GM18505 (cell line): ENCODE results near the gene TMPRSS13.
"Not testable (repeated sequence)": the region's sequence is repeated elsewhere in the genome, so short reads cannot be mapped to it uniquely, and the experiment has no call there.

Source experiments
- ATAC-seq: cut with Tn5 transposase; IDR thresholded peaks from one replicate; pipeline ENCODE4 v1.9.1; 2021; ENCODE audit not compliant: unreplicated experiment
- POLR2A ChIP-seq: IDR thresholded peaks from 4 replicates; pipeline ENCODE4 v1.6.1; 2011; ENCODE audit warnings: borderline replicate concordance; ENCODE audit not compliant: insufficient read depth, insufficient read length; ENCODE audit errors: extremely low read depth

TMPRSS13 gene

GRCh38 chr11:117870103-117870952, 58.9 kb downstream of the TMPRSS13 start:
- ATAC-seq: no peak
- no peak for TF ChIP-seq POLR2A

DNA sequence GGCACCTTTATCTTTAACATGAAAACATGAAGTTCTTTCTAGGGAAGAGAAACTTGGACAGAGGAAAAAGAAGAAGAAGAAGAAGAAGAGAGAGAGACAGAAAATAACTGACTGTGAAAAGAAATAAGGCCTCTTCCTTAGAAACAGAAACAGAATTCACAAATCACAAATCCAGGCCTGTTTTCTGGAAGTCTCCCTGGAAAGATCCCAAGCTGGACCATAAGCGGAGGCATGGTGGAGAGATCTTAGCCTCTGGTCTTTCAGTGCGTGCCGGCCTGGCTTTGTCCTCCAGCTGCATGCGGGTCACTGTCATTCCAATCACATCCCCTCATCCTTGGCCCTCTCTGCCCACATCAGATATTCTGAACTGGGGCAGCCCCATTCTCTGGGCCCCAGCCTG, 59.6 kb downstream of the TMPRSS13 start:
- no peak for ATAC-seq
- no peak for TF ChIP-seq POLR2A

DNA sequence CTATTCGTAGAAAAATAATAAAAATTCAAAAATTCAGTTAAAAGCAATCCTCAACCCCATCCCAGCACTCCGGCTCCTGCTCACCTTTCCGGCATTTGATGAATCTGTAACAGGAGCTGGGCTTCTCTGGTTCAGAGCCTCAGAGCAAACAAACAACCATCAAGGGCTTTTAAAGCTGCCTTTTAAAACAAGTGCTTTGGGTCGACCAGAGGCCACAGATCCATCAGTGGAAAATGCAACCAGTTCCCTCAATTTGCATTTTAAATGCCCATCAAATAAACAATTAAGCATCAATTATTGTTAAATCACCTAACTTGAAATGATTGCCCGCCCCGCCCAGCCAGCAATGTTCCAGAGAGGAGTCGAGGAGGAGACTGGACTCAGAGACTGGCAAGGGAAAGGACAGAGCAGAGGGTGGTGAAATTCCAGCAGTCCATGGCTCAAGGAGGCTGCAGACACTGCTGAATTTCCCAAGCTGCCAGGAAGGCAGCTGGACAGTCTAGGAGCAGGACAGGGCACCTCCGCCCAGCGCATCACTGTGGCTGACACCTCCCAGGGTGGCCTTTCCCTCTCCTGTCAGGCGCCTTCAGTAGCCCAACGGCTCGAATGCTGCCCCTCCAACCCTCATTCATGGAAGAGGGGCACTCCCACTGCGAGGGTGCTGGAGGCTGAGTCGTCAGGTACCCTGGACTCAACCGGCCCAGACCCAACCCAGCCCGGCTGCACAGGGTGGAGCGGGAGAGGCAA, 60.2 kb downstream of the TMPRSS13 start:
- no peak for ATAC-seq
- TF ChIP-seq POLR2A: no peak

GRCh38 chr11:117868088-117868487, 61.1 kb downstream of the TMPRSS13 start:
- no peak for TF ChIP-seq POLR2A
- no peak for ATAC-seq

DNA sequence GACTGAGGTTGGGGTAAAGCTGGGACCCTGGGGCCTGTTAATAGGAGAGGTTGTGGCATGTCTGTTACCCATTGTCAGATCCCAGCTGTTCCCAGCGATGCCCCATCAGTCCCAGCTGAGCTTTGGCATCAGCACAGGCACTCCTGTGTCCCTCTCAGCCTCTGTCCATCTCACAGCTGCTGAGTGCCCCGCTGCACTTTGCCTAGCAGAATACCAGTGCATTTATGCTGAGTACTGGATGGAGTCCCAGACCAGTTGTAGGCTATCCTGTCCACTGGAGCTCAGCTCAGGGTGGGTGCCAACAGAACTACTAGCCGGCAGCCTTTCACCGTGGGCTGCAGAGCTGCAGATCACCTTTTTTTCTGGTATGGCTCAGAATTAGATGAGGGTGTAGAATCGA, 62.7 kb downstream of the TMPRSS13 start:
- TF ChIP-seq POLR2A: no peak
- no peak for ATAC-seq

GRCh38 chr11:117865546-117865945, 63.7 kb downstream of the TMPRSS13 start:
- not testable (repeated sequence) for ATAC-seq

- TF ChIP-seq POLR2A: no peak
- no peak for ATAC-seq
These were observed 65.8 kb downstream of the TMPRSS13 start for GRCh38 chr11:117863383-117863782.

- ATAC-seq: no peak
- no peak for TF ChIP-seq POLR2A
These were observed 66.4 kb downstream of the TMPRSS13 start for GRCh38 chr11:117862753-117863152.

- no peak for ATAC-seq
- no peak for TF ChIP-seq POLR2A
These were observed 67.0 kb downstream of the TMPRSS13 start for GRCh38 chr11:117862019-117862725.

DNA sequence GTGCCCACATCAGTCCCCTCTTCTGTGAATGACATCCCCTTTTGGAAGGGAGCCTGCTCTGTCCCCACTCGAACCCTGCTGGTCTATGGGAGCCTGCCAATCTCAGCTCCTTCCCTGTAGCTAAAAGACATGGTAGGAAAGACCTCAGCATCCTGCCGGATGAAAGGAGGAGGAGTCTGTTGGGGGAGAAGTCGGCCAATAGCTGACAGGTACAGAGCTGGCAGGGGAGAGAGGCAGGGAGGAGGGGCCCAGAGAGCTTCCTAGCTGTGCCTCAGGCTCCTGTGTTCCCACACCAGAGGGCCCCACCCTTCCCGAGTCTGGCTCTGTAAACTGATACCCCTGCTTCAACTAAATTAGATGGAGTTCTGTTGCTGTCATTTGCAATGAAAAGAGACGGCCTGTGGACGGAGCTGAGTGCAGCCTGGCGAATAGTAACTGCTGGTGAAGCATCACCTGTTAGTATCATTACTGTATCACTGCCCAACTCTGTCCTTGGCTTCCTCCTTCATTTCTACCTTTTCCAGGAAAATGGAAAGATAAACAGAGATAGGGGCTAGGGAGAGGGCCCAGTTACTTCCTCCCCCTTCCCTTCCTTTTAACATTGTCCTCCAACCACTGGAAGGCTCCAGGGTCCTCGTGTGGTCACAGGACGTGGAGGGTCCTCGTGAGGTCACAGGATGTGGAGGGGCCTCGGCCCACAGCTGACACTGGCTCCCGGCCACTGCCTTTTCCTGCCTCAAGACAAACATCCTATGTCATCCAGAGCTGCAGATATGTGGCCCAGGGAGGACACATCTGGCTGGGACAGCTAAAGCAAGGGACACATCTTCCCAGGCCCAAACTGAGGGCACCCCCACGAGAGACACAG, 67.8 kb downstream of the TMPRSS13 start:
- no peak for TF ChIP-seq POLR2A
- ATAC-seq: no peak

DNA sequence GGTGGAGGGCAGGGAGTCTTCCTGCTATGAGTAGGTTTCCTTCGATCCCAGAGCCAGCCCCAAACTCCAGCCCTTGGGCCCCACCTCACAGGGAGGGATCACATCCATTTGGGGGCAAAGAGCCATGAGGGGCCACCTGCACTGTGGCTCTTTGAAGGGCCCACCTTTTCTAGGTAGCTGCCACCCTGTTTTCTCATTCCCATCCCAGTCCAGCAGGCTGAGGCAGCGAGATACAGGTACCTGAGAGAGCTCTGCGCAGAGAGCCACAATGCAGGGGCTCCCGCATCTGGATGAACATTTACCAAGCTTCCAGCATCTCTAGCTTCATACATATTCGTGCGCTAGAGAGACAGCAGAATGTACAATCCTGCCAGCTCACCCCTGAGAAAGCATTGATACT, 69.1 kb downstream of the TMPRSS13 start:
- no peak for TF ChIP-seq POLR2A
- no peak for ATAC-seq

DNA sequence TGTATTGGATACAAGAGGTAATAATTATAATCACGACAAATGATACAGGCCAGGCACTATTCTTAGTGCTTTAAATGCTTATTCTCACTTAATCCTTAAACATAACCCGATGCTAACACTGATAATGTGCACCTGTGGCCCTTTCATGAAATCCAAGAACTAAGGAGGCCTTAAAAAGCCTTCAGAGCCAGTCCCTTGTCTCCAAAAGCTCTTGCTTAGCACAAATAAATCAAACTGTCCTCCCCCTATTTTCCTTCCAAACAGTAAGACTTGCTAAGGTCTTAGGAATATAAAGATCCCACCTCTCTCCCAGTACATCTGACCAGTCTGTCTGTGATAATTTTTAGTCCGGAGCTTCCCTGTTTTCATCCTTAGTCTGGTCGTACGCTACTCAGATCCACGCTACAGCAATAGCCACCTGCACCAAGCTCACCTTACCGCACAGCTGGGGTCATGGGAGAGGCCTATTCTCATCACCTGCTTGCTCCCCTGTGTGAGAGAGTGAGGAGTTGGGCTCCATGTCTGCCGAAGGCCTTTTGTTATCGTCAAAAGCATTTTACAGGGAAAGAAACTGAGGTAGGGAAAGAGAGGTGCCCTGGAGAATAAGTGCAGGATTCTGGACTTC, 69.6 kb downstream of the TMPRSS13 start:
- no peak for ATAC-seq
- no peak for TF ChIP-seq POLR2A
